HS-5 (cell line): ENCODE data around the gene DCC.
"Not testable (repeated sequence)": the region's sequence is repeated elsewhere in the genome, so short reads cannot be mapped to it uniquely, and the experiment has no call there.

ENCODE experiments used
- DNase-seq: peaks from one replicate; pipeline ENCODE4 v3.0.0-alpha.2; 2012; ENCODE audit warnings: low read depth

The DCC gene

DNA sequence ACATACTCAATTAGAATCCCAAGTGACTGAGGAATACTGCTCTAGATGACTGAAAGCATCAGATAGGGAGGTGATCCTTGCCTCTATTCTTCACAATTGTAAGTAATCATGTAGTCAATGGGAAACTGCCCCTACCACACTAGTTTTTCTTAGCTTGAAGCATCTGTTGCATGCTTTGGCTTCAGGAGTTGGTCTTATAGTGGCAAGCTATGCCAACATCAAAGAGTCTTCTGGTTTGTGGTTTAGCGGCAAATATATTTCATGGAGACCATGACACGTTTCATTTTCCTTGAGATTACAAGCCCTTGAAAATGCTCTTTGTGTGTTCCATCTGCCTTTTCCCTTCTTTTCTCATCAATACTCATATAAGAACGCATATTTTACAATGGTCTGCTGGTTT, 12.9 kb downstream of the DCC start:
- no peak for DNase-seq

- no peak for DNase-seq
Observed at GRCh38 chr18:52353589-52353988, 13.6 kb downstream of the DCC start.

DNA sequence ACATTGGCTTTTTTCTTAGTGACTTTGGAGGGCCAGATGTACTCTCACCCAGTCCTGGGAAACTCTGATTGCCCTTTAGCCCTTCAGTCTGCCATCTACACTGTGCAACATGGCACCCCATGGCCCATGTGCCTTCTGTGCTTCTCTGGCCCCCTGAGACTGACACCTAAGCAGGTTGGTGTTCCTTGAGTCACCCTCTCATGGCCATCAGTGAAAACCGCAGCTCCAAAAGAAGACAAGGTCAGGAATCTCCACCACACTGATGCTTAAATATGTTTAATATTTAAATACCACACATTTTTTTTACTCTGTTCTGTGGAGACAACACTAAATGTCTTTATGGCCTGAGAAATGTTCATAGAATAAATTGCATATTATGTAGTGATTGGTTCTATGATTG, 23.9 kb downstream of the DCC start:
- DNase-seq = no peak

DNA sequence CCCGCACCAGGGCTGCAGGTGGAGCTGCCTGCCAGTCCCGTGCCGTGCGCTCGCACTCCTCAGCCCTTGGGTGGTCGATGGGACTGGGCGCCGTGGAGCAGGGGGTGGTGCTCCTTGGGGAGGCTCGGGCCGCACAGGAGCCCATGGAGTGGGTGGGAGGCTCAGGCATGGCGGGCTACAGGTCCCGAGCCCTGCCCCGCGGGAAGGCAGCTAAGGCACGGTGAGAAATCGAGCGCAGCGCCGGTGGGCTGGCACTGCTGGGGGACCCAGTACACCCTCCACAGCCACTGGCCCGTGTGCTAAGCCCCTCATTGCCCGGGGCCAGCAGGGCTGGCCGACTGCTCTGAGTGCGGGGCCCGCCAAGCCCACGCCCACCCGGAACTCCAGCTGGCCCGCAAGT, 26.9 kb downstream of the DCC start:
- DNase-seq = not testable (repeated sequence)

GRCh38 chr18:52367953-52368742, 28.2 kb downstream of the DCC start:
- DNase-seq = no peak

- no peak for DNase-seq
Observed at GRCh38 chr18:52370841-52371240, 30.8 kb downstream of the DCC start.

DNA sequence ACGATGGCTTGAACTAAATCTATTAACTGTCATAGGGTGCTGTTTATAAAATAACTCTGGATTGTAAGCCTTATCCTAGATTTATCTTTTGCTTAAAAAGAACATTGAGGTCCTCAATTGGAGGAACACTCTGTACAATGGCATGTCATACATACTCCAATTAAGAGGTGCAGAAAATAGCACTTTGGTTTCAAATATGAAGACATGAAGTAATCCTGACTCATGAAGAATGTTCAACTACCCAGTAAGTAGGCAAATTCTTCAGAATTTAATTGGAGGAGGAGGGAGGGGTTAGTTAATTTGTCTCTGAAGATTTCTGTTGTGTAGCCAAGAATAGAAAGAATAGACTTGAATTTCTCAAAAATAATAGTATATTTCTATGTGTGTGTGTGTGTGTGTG, 36.1 kb downstream of the DCC start:
- DNase-seq = no peak

DNA sequence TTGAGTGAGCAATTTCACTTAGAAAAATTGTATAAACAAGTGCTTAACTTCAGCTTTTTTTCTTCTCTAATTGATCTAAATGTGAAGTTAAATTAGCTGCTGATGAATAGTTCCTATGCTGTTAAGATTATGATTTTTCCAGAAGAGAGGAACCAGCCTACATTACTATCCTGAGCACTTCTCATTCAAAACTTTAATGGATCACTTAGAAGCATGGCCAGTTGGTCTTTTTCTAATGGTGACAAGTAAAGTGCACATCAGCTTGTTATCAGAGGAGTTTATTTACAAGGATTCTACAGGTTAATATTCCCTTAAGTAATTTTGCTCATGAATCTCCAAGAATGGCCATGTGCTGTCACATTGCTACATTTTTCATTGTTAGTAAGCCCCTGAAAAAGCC, 37.1 kb downstream of the DCC start:
- no peak for DNase-seq

GRCh38 chr18:52386306-52386705, 46.3 kb downstream of the DCC start:
- DNase-seq = no peak

GRCh38 chr18:52387175-52387574, 47.2 kb downstream of the DCC start:
- no peak for DNase-seq

GRCh38 chr18:52391810-52392559, 52.0 kb downstream of the DCC start:
- DNase-seq = no peak

GRCh38 chr18:52394602-52395001, 54.6 kb downstream of the DCC start:
- DNase-seq = no peak

DNA sequence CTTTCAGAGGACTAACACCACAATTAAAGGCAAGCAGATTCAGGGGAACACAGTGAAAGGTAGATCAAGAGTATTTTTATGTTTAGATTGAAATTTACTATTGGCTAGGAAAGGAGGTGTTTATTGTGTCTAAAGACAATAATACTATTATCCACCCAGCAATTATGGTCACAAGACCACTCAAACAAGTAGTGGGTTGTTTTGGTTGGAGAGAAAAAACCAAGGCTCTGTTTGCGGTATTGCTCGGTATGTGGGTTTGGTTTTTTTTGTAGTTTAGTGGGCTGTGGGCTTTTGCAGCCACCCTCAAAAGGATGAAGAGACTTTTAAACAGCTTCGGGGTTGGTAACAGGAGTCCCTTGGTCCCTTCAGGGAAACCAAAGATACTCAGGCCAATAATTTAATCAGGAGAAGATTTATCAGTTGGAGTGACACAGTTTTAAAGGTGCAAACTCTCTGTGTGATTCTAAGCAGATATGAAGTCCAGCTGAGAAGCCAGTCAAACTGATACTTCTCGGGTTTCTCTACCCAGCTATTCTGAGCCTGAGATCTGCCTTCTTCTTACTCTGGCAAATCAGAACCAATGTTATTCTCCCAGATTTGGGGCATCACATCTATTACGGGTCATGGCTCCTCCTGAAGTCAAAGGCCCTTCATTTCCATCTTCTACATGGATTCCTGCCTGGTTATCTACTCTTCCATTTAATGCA, 55.3 kb downstream of the DCC start:
- no peak for DNase-seq

DNA sequence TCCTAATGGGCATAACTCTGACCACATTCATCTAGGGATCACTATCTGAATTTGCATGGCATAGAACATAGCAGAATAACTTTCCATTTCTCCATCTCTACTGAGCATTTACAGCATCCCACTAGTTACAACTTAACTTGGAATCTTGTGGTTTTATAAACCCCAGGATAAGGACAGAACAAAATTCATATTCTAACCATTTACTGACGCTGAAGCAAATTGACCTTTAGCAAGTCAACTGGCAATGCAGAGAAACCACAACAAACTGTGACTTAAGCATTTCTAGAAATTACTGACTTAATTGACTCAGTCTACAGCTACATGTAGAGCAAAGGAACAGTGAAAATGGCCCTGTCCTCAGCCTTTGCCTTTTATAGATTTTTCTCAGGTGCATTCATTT, 61.2 kb downstream of the DCC start:
- DNase-seq = no peak

DNA sequence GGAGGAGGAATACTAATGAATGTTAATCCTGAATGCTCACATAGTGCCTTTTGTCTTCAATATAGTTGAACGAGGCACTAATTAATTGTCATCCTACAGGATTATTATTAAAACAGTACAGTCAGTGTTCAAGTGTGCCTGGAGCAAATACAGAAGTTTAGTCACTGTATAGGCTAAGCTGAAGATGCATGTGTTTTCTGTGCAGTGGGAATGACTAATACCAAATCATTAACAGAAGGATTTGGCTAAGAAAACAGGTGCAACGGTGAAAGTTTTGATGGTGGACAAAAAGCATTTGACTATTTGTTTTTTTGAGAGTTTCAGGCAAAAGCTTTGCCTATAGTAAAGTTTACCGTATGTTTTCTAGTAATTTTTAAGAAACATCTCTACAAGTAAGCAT, 62.8 kb downstream of the DCC start:
- no peak for DNase-seq

GRCh38 chr18:52403291-52404021, 63.5 kb downstream of the DCC start:
- DNase-seq = no peak

DNA sequence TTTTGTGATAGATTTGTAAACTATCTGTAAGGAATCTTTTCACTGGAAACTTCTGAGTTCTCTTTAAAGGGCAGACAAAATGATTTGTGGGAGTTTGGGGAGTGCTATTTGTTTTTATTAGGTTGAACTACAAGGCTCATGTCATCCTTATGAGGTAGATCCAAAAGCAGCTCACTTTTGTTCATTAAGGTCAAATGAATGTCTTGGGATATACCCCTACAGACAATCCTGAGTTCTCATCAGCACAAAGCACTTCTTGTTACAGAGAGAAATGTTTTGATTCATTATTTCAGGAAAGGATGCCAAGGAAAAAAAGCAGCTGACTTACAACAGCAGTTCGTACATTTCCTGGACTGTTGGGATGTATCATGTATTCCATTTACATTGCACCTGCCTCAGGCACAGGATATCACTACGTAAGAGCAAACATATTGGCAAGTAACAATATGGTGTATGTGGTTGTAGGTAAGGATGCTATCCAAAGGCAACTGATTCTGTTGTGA, 68.9 kb downstream of the DCC start:
- DNase-seq = no peak

DNA sequence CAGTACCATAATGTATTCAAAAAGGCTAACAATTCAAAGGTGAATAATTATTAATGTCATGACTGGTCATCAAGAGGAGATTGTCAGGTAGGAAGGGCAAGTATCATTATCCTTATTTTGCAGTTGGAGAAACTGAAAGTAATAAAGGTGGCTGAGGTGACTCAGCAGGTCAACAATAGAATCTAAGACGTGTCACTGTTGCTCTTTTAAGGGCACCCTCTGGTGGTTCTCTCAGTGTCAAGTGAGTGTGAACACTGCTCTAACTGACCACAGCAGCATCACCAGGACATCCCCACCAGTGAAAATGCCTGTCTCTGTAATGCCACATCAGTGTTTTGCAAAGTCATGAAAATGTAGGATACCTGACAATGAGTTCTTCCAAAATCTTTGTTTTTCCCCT, 69.7 kb downstream of the DCC start:
- DNase-seq = no peak

DNA sequence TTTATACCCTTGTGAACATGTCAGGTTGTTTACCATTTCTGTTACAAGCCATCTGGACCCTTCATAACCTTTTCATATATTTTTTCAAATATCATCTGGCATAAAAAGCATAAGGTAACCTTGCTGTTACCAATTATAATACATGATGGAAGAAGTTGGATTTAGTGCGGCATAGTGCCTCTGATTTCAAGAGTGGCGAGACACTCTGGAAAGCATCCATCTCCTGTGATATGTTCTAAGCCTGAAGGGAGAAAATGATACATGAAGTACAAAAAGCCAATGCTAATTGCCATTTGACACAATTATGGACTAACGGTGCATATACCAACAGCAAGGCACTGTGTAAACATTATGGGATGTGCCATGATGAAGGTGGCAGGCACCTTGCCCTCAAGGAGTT, 75.1 kb downstream of the DCC start:
- DNase-seq = no peak

GRCh38 chr18:52422985-52423601, 83.1 kb downstream of the DCC start:
- DNase-seq = no peak

DNA sequence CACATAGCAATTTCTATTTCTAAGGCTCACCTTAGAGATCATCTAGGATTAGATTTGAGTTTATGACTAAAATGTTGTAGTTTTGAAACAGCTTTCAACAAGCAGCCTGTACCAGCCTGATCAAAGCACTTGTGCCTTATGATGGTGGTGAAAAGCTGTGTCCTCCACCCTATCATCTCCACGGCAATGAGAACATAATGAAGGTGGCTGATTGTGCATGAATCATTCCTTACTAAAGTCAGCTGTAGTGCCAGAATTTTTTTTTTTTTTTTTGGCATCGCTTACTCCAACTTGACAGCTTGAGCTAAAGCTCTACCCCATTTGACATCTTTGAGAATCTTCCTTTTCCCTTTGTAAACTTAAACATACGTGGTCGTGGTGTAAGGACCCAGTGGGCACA, 86.0 kb downstream of the DCC start:
- no peak for DNase-seq

DNA sequence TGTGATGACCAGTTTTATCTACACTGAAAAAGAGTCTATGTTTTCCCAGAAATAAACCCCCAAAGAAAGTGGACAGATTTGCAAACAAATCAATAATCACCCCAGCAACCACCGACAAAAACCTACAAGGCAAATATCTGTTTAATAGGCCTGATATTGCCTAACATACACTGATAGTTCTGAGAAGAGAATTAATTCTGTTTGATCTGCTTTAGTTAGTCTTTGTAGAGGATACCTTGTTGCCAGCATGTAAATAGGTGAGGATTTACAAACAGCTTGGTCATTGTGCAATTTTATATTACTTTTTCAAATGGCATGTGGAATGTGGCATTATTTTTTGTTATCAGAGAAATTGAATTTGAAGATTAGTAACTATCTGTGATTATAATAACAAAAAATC, 86.5 kb downstream of the DCC start:
- no peak for DNase-seq
